GM21390 (cell line): ENCODE results near the gene CDKAL1.

Experiments used
- ATAC-seq: cut with Tn5 transposase; IDR thresholded peaks from one replicate; pipeline ENCODE4 v1.9.1; 2021; ENCODE audit not compliant: unreplicated experiment

The CDKAL1 gene

DNA sequence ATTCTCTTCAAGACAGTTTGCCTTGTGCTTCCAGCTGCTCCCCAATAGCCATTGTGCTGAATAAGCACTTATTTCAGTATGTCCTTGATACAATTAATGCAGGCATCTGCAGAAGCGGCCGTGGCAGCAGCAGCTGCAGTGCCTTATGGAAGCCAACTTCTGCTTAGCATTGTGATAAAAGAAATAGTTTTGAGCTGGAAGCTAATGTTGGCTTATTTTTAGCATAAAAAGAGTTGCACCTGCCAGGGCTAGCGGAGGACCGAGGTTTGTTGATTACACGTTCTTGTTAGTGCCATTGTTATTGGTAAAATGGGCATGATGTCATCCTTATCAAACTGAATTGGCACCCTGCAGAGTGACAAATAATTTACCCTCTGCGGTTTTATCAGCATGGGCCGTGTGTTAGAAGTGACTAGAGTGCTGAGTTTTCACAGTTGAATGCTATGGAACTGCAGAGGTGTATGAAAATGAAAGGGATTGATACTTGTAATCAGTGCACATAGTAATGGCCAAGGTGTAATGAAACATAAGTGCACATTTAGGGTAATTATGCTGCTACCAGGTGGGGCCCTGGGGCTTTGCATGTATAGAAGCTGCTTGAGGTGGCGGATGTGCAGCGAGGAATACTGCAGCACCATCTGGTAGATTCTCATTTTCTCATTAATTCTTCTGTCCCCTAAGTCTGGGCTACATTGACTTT lies 334.3 kb downstream of the CDKAL1 start:
- ATAC-seq: no peak

DNA sequence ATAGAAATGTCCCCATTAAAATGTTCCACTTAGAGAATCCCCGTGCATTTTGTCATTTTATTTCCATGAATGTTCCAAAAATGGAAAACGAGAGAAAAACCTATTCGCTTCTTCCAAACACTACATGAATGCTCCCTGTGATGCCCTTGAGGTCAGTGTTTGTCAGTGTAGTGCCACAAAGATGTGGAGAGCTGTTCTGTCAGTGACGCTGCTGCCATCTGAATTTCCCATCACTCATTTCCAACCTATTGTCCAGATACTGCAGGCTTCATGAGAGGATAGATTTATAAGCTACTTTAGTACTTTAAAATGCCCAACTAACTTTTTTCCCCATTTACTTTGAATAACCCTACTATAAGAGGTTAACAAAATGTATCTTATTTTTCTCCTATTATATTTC lies 335.8 kb downstream of the CDKAL1 start:
- no peak for ATAC-seq

DNA sequence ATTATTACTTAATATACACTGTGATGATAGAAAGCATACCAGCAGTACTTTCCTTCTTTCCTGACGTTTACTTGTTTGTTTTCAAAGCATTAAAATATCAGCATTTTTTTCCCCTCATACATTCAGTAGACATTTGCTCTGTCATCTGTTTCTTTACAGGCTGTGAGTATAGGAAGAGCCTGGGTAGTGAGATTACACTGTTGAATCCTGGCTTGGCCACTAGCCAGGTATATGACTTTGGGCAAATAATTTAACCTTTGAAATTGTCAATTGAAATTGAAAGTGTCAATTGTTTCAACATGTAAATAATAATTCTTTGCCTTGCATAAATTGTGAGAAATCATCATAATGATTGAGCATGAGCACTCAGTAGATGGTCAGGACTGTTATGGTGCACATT lies 336.2 kb downstream of the CDKAL1 start:
- ATAC-seq: no peak

DNA sequence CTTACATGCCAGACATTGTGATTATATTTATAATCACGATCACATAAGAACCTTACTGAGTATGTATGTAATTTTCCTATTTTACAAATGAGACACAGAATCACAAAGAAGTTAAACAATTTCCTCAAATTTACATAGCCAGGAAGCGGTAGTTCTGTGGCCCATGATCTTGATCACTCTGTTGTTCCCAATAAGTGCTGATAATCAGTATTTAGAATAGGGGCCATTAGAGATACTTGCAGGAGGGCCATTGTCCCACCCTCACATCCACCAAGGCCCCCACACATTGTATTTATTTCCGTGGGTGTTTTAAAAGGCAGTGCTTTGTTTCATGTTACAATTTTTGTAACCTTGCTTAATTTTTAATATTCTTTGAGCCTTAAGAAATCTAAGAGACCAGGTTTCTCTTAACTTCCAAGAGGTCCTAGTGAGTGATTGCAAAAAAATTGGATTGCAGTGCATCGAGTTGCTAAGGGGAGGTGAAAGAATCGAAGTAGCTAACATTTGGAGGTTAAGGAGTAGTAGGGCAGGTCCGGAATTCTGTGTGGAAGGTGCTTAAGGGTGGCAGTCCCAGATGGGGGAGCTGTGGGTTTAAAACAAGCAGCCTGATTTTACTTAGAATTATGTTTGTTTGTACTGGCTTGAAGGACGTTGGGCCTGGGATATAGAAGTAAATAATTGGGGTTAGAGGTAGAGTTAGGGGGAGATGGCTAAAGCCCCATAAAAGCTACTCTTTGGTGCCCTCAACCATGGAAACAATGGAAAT lies 339.4 kb downstream of the CDKAL1 start:
- ATAC-seq: no peak

DNA sequence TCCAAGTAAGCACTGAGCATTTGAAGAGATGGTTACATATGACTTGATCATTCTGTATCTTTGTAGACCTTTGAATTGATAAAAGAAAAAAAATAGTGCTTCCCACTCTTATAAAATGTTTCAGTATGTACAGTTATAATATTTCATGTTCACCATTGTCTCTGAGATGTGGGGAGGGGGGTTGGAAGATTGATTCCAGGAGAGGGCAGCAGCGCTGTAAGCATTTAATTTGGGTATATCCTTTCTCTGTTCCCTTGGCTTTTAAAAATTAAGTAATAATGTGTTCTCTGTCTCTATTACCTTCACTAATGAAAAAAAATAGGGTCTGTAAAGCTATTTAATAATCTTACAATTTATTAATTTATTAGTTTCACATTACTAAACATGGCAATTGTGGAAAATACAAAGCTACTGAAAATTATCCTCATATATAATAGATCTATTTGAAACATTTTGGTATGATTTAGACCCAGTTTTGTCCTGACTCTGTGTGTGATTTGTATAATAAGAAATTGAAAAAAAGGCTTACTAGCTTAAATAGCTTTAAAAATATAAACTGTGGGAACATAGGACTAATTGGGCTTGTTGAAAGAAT lies 341.2 kb downstream of the CDKAL1 start:
- ATAC-seq: no peak

DNA sequence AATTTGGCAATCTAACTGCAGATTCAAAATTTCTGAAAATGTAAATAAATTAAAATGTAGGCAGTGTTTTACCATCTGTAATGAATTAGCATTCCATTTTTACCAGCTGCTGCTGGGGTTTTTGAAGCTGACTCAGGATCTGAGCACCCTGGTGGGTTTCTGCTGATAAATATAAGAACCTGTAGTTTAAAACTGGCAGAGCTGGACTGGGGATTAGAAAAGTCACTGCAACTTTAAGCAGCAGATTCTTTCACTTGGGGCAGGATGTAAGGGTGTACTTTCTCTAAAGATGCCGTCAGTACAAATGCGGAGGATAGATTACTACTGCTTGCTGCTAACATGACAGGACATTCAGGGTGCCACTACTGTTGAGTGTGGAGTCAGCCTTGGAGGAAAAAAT lies 341.8 kb downstream of the CDKAL1 start:
- ATAC-seq: no peak

DNA sequence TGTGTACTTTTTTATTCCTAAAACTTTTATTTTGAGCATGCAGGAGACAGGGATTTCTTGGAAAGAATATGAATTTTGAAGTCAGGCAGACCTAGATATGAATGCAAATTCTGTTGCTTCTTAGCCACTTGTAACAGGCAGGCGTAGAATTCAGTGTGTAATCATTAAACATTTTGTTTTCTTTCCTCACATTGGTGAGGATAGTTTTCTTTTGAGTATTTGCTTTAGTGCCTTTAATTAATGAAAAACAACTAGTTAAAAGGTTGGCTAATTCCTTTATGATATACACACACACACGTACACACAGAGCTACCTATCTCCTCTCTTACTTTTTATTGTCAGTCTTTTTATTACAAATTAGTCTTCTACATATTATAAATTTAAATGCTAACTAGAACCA lies 342.3 kb downstream of the CDKAL1 start:
- ATAC-seq: no peak

DNA sequence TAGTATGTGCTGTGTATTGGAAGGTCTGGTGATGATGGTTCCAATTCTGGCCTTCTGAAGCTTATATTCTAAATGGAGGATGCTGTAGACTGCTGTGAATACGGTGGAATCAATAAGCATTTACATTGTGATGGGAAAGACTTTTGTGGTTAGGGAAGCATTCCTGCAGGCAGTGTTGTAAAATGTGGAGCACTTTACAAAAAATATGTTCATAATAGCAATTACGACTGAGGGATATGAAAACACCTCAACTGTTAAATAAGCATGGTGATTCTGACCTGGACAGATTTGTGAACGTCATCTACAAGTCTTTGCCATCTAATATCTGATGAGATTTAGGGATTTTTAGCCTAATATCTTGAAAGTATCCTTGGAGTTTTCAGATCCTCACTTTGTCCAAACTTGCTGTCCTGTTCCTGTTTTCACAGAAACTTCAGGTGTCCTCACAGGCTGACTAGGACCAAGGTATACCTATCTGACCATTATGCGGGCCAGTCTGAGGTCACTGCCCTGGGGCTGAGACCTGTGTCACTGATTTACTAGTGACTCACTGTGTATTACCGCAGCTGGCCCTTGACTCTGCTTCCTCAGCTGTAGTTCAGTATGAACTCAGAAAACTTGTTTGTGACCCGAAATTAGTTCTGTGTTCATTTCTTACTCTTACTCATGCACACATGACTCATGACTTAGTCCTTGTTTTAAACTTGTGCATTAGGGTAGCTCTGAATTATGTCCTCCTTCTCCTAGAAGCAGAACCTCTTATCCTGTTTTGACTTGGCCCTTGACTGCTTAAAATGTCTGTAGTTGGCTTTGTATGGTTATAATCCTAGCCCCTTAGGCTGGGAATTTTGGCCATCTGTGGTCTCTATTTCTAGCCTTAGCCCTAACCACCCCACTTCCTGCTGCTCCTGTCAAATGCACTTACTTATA lies 343.0 kb downstream of the CDKAL1 start:
- peak; percentile 96 for ATAC-seq

DNA sequence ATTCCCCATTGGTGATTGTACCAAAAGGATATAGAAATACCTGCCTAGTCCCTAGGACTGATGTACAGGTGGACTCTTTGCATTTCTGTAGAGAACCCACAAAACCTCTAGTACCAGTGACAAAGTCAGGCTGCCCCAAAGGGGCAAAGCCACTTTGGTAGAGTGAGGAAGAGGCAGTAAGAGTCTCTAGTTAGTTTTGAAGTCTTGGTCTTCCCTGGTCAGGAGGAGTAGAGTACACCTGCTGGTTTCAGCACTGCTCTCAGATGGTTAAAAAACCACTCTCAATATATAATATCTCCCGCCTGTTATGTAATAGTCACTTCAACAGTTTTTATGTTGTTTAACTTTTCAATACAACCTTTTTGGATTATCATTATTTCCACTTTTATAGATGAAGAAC lies 344.9 kb downstream of the CDKAL1 start:
- no peak for ATAC-seq

DNA sequence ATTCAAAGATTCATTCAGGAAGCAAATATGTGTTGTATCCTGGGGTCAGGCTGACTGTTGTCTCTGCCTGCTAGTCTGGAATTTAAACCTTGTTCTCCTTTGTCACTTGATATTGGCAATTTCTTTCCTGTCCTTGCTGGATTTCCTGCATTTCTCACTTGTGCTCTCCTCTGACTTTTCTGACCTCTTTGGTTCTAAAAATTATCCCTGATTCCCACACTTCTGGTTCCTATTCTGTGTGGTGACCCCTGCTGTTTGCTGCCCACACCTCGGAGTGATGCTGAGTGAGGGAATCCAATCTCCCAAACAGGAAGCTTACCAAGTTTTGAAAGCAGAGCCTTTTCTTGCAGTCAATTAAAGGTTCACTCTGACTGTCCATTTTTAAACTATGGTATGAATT lies 345.3 kb downstream of the CDKAL1 start:
- no peak for ATAC-seq

DNA sequence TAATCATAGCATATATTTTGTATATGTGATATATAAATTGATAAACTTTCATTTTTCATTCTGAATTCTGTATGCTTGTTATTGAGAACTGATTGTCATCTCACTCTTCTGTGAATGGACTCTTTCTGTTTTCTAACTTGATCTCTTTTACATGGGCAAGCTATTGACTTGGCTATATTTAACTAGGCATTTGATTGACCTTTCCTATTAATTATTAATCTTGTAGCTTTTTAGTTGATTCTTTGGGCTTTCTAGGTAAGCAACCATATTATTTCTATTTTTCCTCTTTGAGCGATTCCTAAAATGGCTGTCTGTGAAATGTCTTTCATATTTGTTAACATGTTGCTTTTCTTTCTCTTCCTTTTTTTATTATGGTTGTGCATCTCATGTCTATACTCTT lies 347.1 kb downstream of the CDKAL1 start:
- ATAC-seq: no peak

DNA sequence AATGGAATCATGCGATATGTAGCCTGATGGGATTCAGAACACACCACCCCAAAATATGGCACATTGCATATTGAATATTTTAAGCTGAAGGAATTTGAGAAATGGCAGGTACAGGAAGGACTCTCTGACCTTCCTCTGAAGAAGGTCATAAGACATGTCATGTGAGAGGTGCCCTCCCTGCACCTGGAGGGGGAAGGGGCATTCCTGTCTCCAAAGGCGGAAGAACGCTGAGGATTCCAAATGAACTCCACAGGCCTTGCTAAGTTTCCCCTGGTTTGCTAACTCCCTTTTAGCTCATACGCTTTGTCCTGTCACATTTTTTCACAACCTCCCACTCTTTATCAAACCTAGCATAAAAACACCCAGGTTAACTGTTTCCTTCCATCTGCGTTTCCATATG lies 347.8 kb downstream of the CDKAL1 start:
- ATAC-seq: no peak

DNA sequence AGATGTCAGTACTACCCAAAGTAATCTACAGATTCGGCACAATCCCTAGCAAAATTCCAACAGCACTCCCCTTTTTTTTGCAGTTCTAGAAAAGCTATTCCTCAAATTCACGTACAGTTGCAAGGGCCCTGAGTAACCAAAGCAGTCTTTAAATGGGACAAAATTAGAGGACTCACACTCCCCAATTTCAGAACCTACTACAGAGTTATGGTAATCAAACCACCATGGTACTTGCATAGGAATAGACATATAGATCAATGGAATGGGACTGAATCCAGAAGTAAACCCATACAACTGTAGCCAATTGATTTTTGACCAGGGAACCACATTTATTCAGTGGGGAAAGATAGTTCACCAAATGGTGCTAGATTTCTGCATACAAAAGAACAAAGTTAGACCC lies 350.8 kb downstream of the CDKAL1 start:
- no peak for ATAC-seq

DNA sequence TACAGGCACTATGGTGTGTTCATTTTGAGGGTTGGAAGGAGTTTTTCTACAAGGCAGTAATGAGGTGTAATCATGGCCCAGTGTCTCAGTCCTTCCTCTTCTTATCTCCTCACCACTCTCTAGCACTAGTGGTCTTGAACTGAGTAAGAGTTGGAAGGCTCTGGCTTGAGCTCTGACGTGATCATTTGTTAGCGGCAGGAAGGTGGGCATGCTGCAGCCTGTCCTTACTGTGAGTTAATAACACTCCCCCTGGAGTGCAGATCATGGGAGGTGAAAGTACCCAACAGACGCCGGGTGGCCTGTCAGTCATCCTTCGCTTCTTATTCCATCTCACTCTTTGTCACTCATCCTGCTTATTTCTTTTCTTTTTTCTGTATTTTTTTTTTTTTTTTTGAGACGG lies 356.9 kb downstream of the CDKAL1 start:
- ATAC-seq: no peak

DNA sequence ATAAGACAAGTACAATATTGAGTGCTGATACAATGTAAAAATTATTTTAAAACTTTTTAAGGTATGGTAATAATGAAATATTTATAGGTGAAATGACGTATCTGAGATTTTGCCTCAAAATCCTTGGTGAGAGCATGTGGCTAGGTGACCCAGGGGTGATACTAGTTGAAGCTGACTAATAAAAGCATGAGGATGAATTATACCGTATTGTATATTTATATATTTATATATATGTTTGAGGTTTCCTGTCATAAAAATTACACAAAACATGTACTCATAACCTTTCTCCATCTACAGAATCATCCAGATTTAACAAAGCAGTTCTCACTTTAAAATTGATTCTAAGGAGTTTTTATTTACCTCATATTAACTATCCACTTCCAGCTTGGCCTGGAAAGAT lies 358.1 kb downstream of the CDKAL1 start:
- ATAC-seq: no peak

DNA sequence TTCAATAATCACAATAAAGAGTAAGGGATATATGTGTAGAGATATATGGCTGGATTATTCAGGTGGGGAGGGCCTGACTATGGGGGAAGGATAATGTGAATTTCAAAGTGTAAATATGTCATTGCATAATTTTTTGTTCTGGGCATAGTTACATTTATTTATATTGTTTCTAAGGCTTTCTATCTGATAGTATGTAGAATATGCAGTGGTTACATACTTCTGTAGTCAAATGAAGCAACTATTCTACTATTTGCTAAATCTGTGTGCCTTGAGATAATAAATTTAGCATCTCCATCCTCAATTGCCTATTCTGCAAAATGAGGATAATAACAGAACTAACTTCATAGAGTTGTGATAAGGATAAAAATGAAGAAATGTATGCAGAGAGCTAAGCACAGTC lies 359.2 kb downstream of the CDKAL1 start:
- no peak for ATAC-seq

DNA sequence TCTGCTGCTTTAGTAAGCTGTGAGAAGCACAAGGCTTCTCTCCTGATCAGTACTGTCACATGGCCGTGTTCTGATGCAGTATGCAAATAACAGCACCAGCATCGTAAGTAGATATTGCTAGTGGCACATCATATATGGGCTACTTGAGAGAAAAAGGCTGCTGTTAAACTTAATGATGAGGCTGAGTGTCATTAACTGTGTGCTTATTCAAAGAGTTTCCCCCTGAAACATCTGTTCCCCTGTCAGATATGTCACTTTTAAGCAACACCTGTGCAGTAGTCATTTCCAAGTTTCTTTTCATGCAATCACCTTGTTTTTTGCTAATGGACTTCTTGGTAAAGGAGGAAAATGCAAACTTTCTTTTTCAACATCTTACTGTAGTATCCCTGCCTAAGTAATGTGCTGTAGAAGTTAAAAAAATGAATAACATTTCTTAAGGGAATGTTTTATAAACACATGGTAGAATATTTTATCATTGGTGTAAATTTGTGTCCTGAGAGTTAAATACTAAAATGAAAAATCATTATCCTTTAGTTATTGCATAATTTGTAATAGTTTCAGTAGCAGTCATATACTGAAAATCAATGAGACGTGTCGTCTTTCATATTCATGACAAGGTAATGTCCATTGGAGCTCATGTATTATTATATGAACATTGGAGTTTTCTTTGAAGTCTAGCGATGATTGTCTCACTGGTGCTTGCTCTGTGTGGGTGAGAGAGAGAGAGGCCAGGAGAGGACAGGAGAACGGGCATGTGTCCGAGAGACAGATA lies 366.3 kb downstream of the CDKAL1 start:
- peak; percentile 92 for ATAC-seq

DNA sequence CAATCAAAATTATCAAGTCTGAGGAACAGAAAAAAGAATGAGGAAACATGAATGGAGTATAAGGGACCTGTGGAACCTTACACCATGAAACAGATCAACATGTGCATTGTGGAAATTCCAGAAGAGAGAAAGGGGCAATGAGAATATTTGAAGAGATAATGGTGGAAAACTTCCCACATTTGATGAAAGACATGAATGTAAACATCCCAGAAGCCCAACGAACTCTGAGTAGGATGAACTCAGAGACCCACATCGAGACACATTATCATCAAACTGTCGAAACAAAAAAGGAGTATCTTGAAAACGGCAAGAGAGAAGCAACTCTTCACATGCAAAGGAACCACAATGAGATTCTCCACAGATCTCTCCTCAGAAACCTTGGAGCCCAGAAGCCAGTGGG lies 371.1 kb downstream of the CDKAL1 start:
- ATAC-seq: no peak

DNA sequence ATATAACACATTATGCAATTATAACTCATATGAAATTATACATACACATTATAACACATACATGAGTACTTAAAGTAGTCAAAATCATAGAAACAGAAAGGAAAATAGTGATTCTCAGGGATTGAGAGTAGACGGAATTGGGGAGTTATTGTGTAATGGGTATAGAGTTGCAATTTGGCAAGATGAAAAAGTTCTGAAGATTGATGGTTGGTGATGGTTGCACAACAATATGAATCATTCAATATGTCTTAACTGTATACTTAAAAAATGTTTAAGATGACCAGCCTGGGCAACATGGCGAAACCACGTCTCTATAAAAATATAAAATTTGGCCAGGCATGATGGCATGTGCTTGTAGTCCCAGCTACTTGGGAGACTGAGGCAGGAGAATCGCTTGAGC lies 372.7 kb downstream of the CDKAL1 start:
- no peak for ATAC-seq

DNA sequence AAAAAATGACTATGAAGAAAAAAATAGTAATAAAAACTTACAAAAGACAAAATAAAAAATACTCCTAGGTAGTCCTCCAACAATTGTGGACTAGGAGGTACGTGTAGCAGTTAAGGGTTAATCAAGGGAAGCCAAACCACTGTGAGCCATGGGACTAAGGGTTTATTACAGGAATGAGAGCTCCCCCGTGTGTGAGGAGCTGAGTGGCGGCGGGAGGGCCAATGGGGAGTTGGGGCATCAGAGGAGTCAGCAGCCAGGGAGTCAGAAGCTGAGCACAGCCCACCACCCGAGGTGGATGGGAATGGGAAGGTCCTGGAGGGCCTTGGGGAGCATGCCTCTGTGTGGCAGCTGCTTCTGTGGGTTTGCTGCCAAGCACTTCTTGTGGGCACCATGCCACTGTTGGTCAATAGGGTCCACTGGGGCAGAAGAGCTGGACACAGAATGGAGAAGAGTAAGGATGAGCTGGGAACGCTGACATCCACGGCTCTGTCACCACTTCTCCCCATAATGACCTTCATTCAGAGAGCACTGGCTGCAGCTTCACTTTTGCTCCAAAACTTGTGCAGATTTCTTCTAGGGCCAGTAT lies 373.3 kb downstream of the CDKAL1 start:
- no peak for ATAC-seq
